H1 (cell line): Measurements from ENCODE around the gene NR5A1. TPM values are rescaled to one million over a fixed set of nuclear protein-coding genes. Genes with fewer than 3 reads are reported as not detected.

Experiments used
- CTCF ChIA-PET: fragments of 300-600 bp; sonication (Branson Sonifier 250); formaldehyde crosslinking; loops from one replicate; lab custom pipeline; 2021; ENCODE audit not compliant: partially characterized antibody; lab: Charles Lee
- POLR2A ChIA-PET: fragments of 300-600 bp; sonication (Branson Sonifier 250); formaldehyde crosslinking; loops from one replicate; lab custom pipeline; 2021; ENCODE audit warnings: inconsistent platforms; ENCODE audit not compliant: partially characterized antibody; lab: Charles Lee
- DNase-seq, 2 experiments: peaks; one replicate each; pipeline versions ENCODE4 v3.0.0 to v3.0.0-alpha.2; 2010 to 2022; ENCODE audit warnings: low spot score in 2 of 2, low read depth in 1 of 2, mixed read lengths in 1 of 2
- FAIRE-seq: peaks from 2 replicates; lab custom pipeline; 2011; peaks lifted over from hg19 to GRCh38; lab: Jason Lieb, UNC
- H2AFZ ChIP-seq: 2 replicates; pipeline ENCODE4 v1.8.1; 2012; ENCODE audit warnings: low read length, inconsistent platforms
- H2AK5ac ChIP-seq: 2 replicates; pipeline ENCODE4 v1.6.1; 2013; ENCODE audit warnings: low read depth, low read length
- H2BK120ac ChIP-seq: replicated peaks from 2 replicates; pipeline ENCODE3; 2013; ENCODE audit warnings: low read depth, low read length, inconsistent platforms
- H2BK12ac ChIP-seq: 2 replicates; pipeline ENCODE4 v1.6.1; 2013; ENCODE audit warnings: low read depth, low read length
- H2BK15ac ChIP-seq: 2 replicates; pipeline ENCODE4 v1.6.1; 2013; ENCODE audit warnings: low read length
- H2BK20ac ChIP-seq: 2 replicates; pipeline ENCODE4 v1.6.1; 2013; ENCODE audit warnings: low read length
- H2BK5ac ChIP-seq: 2 replicates; pipeline ENCODE4 v1.6.1; 2013; ENCODE audit warnings: low read depth, low read length
- H3K14ac ChIP-seq: 2 replicates; pipeline ENCODE4 v1.6.1; 2013; ENCODE audit warnings: inconsistent platforms; ENCODE audit not compliant: insufficient read length
- H3K18ac ChIP-seq: 2 replicates; pipeline ENCODE4 v1.6.1; 2013; ENCODE audit warnings: low read length; ENCODE audit errors: extremely low read depth
- H3K23ac ChIP-seq: 2 replicates; pipeline ENCODE4 v1.6.1; 2013; ENCODE audit warnings: inconsistent platforms; ENCODE audit not compliant: insufficient read length
- H3K23me2 ChIP-seq: 2 replicates; pipeline ENCODE4 v1.6.1; 2013; ENCODE audit warnings: low read depth, low read length
- H3K27ac ChIP-seq: 2 replicates; pipeline ENCODE4 v1.6.1; 2011; ENCODE audit warnings: low read depth, low read length, inconsistent platforms
- H3K27me3 ChIP-seq, 4 experiments: replicated peaks in 1 of 4; 1 replicate in 1 of 4; 2 replicates in 3 of 4; pipeline versions ENCODE4 v1.6.1 to v1.8.1; 2011 to 2013; ENCODE audit warnings: low read length in 3 of 4, mild to moderate bottlenecking in 3 of 4, inconsistent platforms in 2 of 4, mixed read lengths in 2 of 4, moderate library complexity in 1 of 4; ENCODE audit not compliant: control insufficient read depth in 3 of 4, insufficient read depth in 3 of 4; ENCODE audit errors: extremely low read depth in 1 of 4
- H3K36me3 ChIP-seq, 4 experiments: 2 replicates each; pipeline versions ENCODE4 v1.6.1 to v1.8.1; 2011 to 2013; ENCODE audit warnings: mild to moderate bottlenecking in 4 of 4, low read length in 3 of 4, moderate library complexity in 2 of 4, control low read depth in 1 of 4, inconsistent platforms in 1 of 4; ENCODE audit not compliant: insufficient read depth in 4 of 4, control insufficient read depth in 2 of 4
- H3K4ac ChIP-seq: replicated peaks from 2 replicates; pipeline ENCODE3; 2013; ENCODE audit warnings: low read length, low read depth, mixed read lengths, inconsistent platforms; ENCODE audit not compliant: insufficient read length
- H3K4me1 ChIP-seq, 4 experiments: replicated peaks in 1 of 4; 1 replicate in 1 of 4; 2 replicates in 3 of 4; pipeline versions ENCODE4 v1.6.1 to v1.8.1; 2011 to 2013; ENCODE audit warnings: low read length in 3 of 4, inconsistent platforms in 2 of 4, mixed read lengths in 1 of 4; ENCODE audit not compliant: insufficient read depth in 4 of 4, control insufficient read depth in 3 of 4
- H3K4me2 ChIP-seq, 2 experiments: 2 replicates each; pipeline versions ENCODE4 v1.6.1 to v1.8.1; 2011 to 2013; ENCODE audit warnings: low read depth in 2 of 2, low read length in 2 of 2, control low read depth in 1 of 2, inconsistent platforms in 1 of 2, mild to moderate bottlenecking in 1 of 2; ENCODE audit not compliant: insufficient read depth in 1 of 2
- H3K4me3 ChIP-seq, 4 experiments: fragments of 200-600, 300-600 bp in 1 of 4; sonication (generic), shearing (Covaris generic), sonication (Bioruptor Twin) in 1 of 4; 2 replicates each; pipeline versions ENCODE4 v1.5.1 to v1.8.1; 2011 to 2016; ENCODE audit warnings: low read length in 4 of 4, low read depth in 3 of 4, control low read depth in 2 of 4, inconsistent platforms in 2 of 4, mild to moderate bottlenecking in 2 of 4, mixed read lengths in 1 of 4, moderate library complexity in 1 of 4; ENCODE audit not compliant: insufficient read depth in 2 of 4; ENCODE audit errors: extremely low read depth in 1 of 4
- H3K56ac ChIP-seq: replicated peaks from 2 replicates; pipeline ENCODE3; 2013; ENCODE audit warnings: low read depth, mild to moderate bottlenecking, mixed read lengths, low read length, inconsistent platforms; ENCODE audit not compliant: insufficient read length
- H3K79me1 ChIP-seq: 2 replicates; pipeline ENCODE4 v1.6.1; 2013; ENCODE audit warnings: low read depth, low read length, control low read depth
- H3K79me2 ChIP-seq, 2 experiments: 2 replicates each; pipeline versions ENCODE4 v1.6.1 to v1.8.1; 2012 to 2013; ENCODE audit warnings: low read length in 2 of 2, mild to moderate bottlenecking in 2 of 2, inconsistent platforms in 1 of 2; ENCODE audit not compliant: insufficient read depth in 2 of 2, control insufficient read depth in 1 of 2
- H3K9ac ChIP-seq, 4 experiments: replicated peaks in 1 of 4; 1 replicate in 1 of 4; 2 replicates in 3 of 4; pipeline versions ENCODE4 v1.6.1 to v1.8.1; 2011 to 2013; ENCODE audit warnings: low read depth in 3 of 4, low read length in 3 of 4, control low read depth in 2 of 4, mild to moderate bottlenecking in 2 of 4, moderate library complexity in 2 of 4, inconsistent platforms in 1 of 4; ENCODE audit errors: extremely low read depth in 1 of 4
- H3K9me3 ChIP-seq, 2 experiments: 2 replicates each; pipeline versions ENCODE4 v1.6.1 to v1.8.1; 2012 to 2013; ENCODE audit warnings: mild to moderate bottlenecking in 2 of 2, moderate library complexity in 2 of 2, control low read depth in 1 of 2, inconsistent platforms in 1 of 2, low read depth in 1 of 2, low read length in 1 of 2, mixed read lengths in 1 of 2; ENCODE audit not compliant: insufficient read depth in 2 of 2
- H4K20me1 ChIP-seq, 2 experiments: replicated peaks in 1 of 2; 2 replicates each; pipeline versions ENCODE3 to v1.8.1; 2011 to 2013; ENCODE audit warnings: inconsistent platforms in 2 of 2, low read length in 2 of 2, mild to moderate bottlenecking in 1 of 2; ENCODE audit not compliant: insufficient read depth in 2 of 2, control insufficient read depth in 1 of 2
- H4K5ac ChIP-seq: 2 replicates; pipeline ENCODE4 v1.6.1; 2013; ENCODE audit warnings: low read length, low read depth, mixed read lengths, inconsistent platforms; ENCODE audit not compliant: insufficient read length
- H4K8ac ChIP-seq: 2 replicates; pipeline ENCODE4 v1.8.0; 2013; ENCODE audit warnings: mild to moderate bottlenecking, moderate library complexity, low read length, inconsistent platforms; ENCODE audit not compliant: insufficient read depth; ENCODE audit errors: extremely low read depth
- H4K91ac ChIP-seq: replicated peaks from 2 replicates; pipeline ENCODE3; 2013; ENCODE audit warnings: low read length, mixed read lengths, inconsistent platforms; ENCODE audit not compliant: insufficient read length
- BACH1 ChIP-seq: IDR thresholded peaks from 2 replicates; pipeline ENCODE4 v1.6.1; 2012; ENCODE audit warnings: low read length, improper control_type of control experiment
- CTCF ChIP-seq, 3 experiments: IDR thresholded peaks; 1 replicate in 2 of 3; 2 replicates in 1 of 3; pipeline versions ENCODE4 v1.5.1 to v1.6.1; 2011; ENCODE audit warnings: low read length in 3 of 3, mild to moderate bottlenecking in 3 of 3, inconsistent platforms in 2 of 3, low read depth in 1 of 3, moderate library complexity in 1 of 3; ENCODE audit not compliant: insufficient read depth in 1 of 3; ENCODE audit errors: control extremely low read depth in 1 of 3
- EGR1 ChIP-seq: IDR thresholded peaks from 2 replicates; pipeline ENCODE4 v1.6.1; 2011; ENCODE audit warnings: low read depth, low read length, borderline replicate concordance
- NANOG ChIP-seq: IDR thresholded peaks from 2 replicates; pipeline ENCODE4 v1.6.1; 2011; ENCODE audit warnings: low read length, low read depth, mild to moderate bottlenecking, inconsistent platforms; ENCODE audit not compliant: insufficient read depth, poor library complexity, severe bottlenecking
- POLR2AphosphoS5 ChIP-seq: IDR thresholded peaks from 2 replicates; pipeline ENCODE4 v1.6.1; 2011; ENCODE audit warnings: low read depth, low read length
- POU5F1 ChIP-seq: IDR thresholded peaks from 2 replicates; pipeline ENCODE4 v1.6.1; 2011; ENCODE audit warnings: low read depth, mild to moderate bottlenecking, low read length, moderate library complexity
- RAD21 ChIP-seq, 2 experiments: IDR thresholded peaks in 1 of 2; conservative IDR thresholded peaks in 1 of 2; 2 replicates each; pipeline ENCODE4 v1.6.1; 2011; ENCODE audit warnings: low read depth in 2 of 2, low read length in 2 of 2, improper control_type of control experiment in 1 of 2, inconsistent platforms in 1 of 2, mild to moderate bottlenecking in 1 of 2, moderate library complexity in 1 of 2
- RBBP5 ChIP-seq: IDR thresholded peaks from 2 replicates; pipeline ENCODE4 v1.7.1; 2012; ENCODE audit warnings: low read depth, mild to moderate bottlenecking, inconsistent platforms, low read length, moderate library complexity, borderline replicate concordance
- WGBS, 2 experiments: shearing (Covaris generic) in 1 of 2; methylation state at CpG; one replicate each; pipeline versions ENCODE4 v1.1.6 to v1.1.7; 2013 to 2015; ENCODE audit warnings: low lambda C conversion rate in 2 of 2, mixed read lengths in 2 of 2, inconsistent platforms in 1 of 2, low coverage in 1 of 2, missing lambda C conversion rate in 1 of 2; ENCODE audit not compliant: insufficient replicate concordance in 2 of 2, insufficient coverage in 1 of 2, insufficient read length in 1 of 2; ENCODE audit errors: extremely low coverage in 1 of 2, missing lambda C conversion rate in 1 of 2; 5-methylcytosine and 5-hydroxymethylcytosine counted together
- polyA plus RNA-seq, 7 experiments: library from polyadenylated mRNA; depleted of rRNA in 3 of 7; stranded (reverse) in 5 of 7; unstranded in 2 of 7; fragments of >200 nt in 5 of 7; fragments of 200-250 nt in 2 of 7; gene quantifications; 1 replicate in 5 of 7; 2 replicates in 1 of 7; 4 replicates in 1 of 7; pipeline versions ENCODE4 v1.2.1 to v1.2.3, GENCODE V29; 2011 to 2013; ENCODE audit warnings: missing spikeins in 2 of 7, mixed read lengths in 2 of 7
- total RNA-seq: library from RNA; stranded (reverse); fragmentation: NEBNext Ultra II Directional; extraction: Animal tissue kit (Norgen Biotek cat#: 25700); gene quantifications from 2 replicates; pipeline ENCODE4 v1.2.1, GENCODE V29; 2021

The NR5A1 gene
- total and polyA plus RNA-seq, 2 of the 8 experiments (the other 6 are each of a cell fraction or from before 2014, with no cell fraction given), result 0.29 to 0.58 TPM

GRCh38 chr9:124477648-124478285, 29.4 kb downstream of the NR5A1 start:
- no peak overlapping the region for H2BK20ac ChIP-seq
- peak overlapping the region; percentile 56 to 90 for H3K4me2 ChIP-seq
- H2BK5ac ChIP-seq, result 0 out of 2 replicates have a peak overlapping the region, but pooled peaks have one; percentile 71
- H3K9me3 ChIP-seq, result no peaks in the 10 kb centered on the region
- 7% methylated on average over 6 of the region's 53 CpGs; no CpG with 5 or more reads in 1 of the 2 experiments for WGBS, 2 experiments
- no peak overlapping the region for H3K56ac ChIP-seq
- H4K20me1 ChIP-seq, result peaks cover 0 to 1% of the 10 kb centered on the region in 2 experiments
- ChIA-PET CTCF (interaction anchor here (1.2 to 7.0 kb wide), 4 partner anchors 23 to 58 kb away, joined by 3 to 43 read pairs (median 5); no protein-coding TSS in a partner anchor), POLR2A (interaction anchor here (1.0 to 1.5 kb wide), 3 partner anchors 9 to 25 kb away, joined by 3 to 6 read pairs (median 3); no protein-coding TSS in a partner anchor)
- no peaks in the 10 kb centered on the region for H3K79me2 ChIP-seq
- H2BK12ac ChIP-seq, result 0 out of 2 replicates have a peak overlapping the region, but pooled peaks have one; percentile 55
- no peak overlapping the region for H3K27ac ChIP-seq
- no peak overlapping the region for H3K4ac ChIP-seq
- H3K27me3 ChIP-seq, result peaks cover 8 to 38% (median 37%) of the 10 kb centered on the region in 4 experiments
- no peak overlapping the region for H2AK5ac ChIP-seq
- no peak overlapping the region; the same call in 1 of the 2 replicates for H4K8ac ChIP-seq
- H4K5ac ChIP-seq, result no peak overlapping the region
- FAIRE-seq (no peak), DNase-seq (no peak)
- H2BK120ac ChIP-seq, result no peak overlapping the region
- H2BK15ac ChIP-seq, result 0 out of 2 replicates have a peak overlapping the region, but pooled peaks have one; percentile 46
- H3K14ac ChIP-seq, result no peak overlapping the region
- peak overlapping the region; percentile 22 to 58 (median 42) for H3K4me3 ChIP-seq
- H3K23me2 ChIP-seq, result peaks cover 10% of the 10 kb centered on the region; the same call in 1 of the 2 replicates
- peak overlapping the region; percentile 34 for H4K91ac ChIP-seq
- H3K18ac ChIP-seq, result peak overlapping the region; percentile 87
- no peak overlapping the region for H3K23ac ChIP-seq
- H3K36me3 ChIP-seq, result no peaks in the 10 kb centered on the region
- H2AFZ ChIP-seq, result peak overlapping the region; percentile 55; the same call in 1 of the 2 replicates
- H3K4me1 ChIP-seq, result peaks cover 4 to 43% (median 31%) of the 10 kb centered on the region in 4 experiments
- H3K79me1 ChIP-seq, result no peaks in the 10 kb centered on the region
- H3K9ac ChIP-seq, result 0 out of 7 replicates have a peak overlapping the region, but pooled peaks of 1 of the 4 experiments have one; percentile 2
- TF ChIP-seq RBBP5 (no peak), POLR2AphosphoS5 (no peak), NANOG (no peak), CTCF (IDR thresholded peaks at IDR 0.05; ENCODE audit: control extremely low read depth in 1 of 3, insufficient read depth in 1 of 3, low read depth in 1 of 3, low read length in 3 of 3) (no peak), RAD21 (IDR thresholded peaks at IDR 0.05 in 1 of 2, conservative IDR thresholded peaks at IDR 0.05 in 1 of 2; ENCODE audit: low read depth in 2 of 2, low read length in 2 of 2) (no peak), POU5F1 (no peak), EGR1 (no peak), BACH1 (no peak)
